ENCODE results near the gene HSPG2. TPM values are rescaled to one million over a fixed set of nuclear protein-coding genes. Genes with fewer than 3 reads are reported as not detected.
A peak's percentile ranks its signal among the peaks of the same experiment; 100 is the strongest.

The HSPG2 gene
- total and polyA plus RNA-seq, 5 experiments from 2014 or later: 0.46 to 7.2 (median 3.6) TPM; not detected in 1

- ATAC-seq: no peak
- POLR2A ChIA-PET: no interaction called here
- no peak overlapping the region for H3K4me3 Mint-ChIP-seq
- H3K27ac Mint-ChIP-seq: no peak overlapping the region
- H3K4me1 Mint-ChIP-seq: peaks cover 0 to 12% (median 1%) of the 10 kb centered on the region in 4 donors
- DNase-seq: no peak
- no peaks in the 10 kb centered on the region for H3K27me3 Mint-ChIP-seq
- H3K9me3 Mint-ChIP-seq: no peaks in the 10 kb centered on the region
- peaks cover 0 to 16% (median 5%) of the 10 kb centered on the region in 3 donors for H3K36me3 Mint-ChIP-seq
Measured at GRCh38 chr1:21863981-21864380, 73.1 kb downstream of the HSPG2 start.

- peaks cover 0 to 16% (median 5%) of the 10 kb centered on the region in 3 donors for H3K36me3 Mint-ChIP-seq
- peaks cover 0 to 1% (median 0%) of the 10 kb centered on the region in 5 donors for H3K27me3 Mint-ChIP-seq
- POLR2A ChIA-PET: interaction anchor here (0.6 kb wide), 1 partner anchor 68 kb away, joined by 3 read pairs; no protein-coding TSS in a partner anchor
- no peak for DNase-seq
- H3K9me3 Mint-ChIP-seq: no peaks in the 10 kb centered on the region
- H3K4me1 Mint-ChIP-seq: peaks cover 0 to 20% (median 1%) of the 10 kb centered on the region in 4 donors
- H3K27ac Mint-ChIP-seq: no peak overlapping the region
- H3K4me3 Mint-ChIP-seq: no peak overlapping the region
- no peak for ATAC-seq
Measured at GRCh38 chr1:21861602-21862429, 75.3 kb downstream of the HSPG2 start.

GRCh38 chr1:21860971-21861370 is 76.1 kb downstream of the HSPG2 start:
- POLR2A ChIA-PET: no interaction called here
- ATAC-seq: no peak
- peaks cover 0 to 1% (median 0%) of the 10 kb centered on the region in 5 donors for H3K27me3 Mint-ChIP-seq
- peaks cover 0 to 16% (median 5%) of the 10 kb centered on the region in 3 donors for H3K36me3 Mint-ChIP-seq
- peaks cover 0 to 13% (median 0%) of the 10 kb centered on the region in 4 donors for H3K4me1 Mint-ChIP-seq
- H3K9me3 Mint-ChIP-seq: no peaks in the 10 kb centered on the region
- DNase-seq: no peak
- H3K27ac Mint-ChIP-seq: no peak overlapping the region
- no peak overlapping the region for H3K4me3 Mint-ChIP-seq

GRCh38 chr1:21859669-21860179 is 77.4 kb downstream of the HSPG2 start:
- DNase-seq (no peak), ATAC-seq (no peak)
- POLR2A ChIA-PET: no interaction called here
- H3K9me3 Mint-ChIP-seq: no peaks in the 10 kb centered on the region
- peaks cover 0 to 12% (median 0%) of the 10 kb centered on the region in 4 donors for H3K4me1 Mint-ChIP-seq
- no peak overlapping the region for H3K27ac Mint-ChIP-seq
- no peak overlapping the region for H3K4me3 Mint-ChIP-seq
- H3K36me3 Mint-ChIP-seq: peaks cover 0 to 16% (median 5%) of the 10 kb centered on the region in 3 donors
- peaks cover 0 to 1% (median 0%) of the 10 kb centered on the region in 5 donors for H3K27me3 Mint-ChIP-seq

GRCh38 chr1:21857840-21858670 is 79.1 kb downstream of the HSPG2 start:
- peak overlapping the region in 3 of 10 donors; percentile 2 to 88 (median 47) for H3K27ac Mint-ChIP-seq
- H3K36me3 Mint-ChIP-seq: peaks cover 0 to 14% (median 5%) of the 10 kb centered on the region in 3 donors
- ATAC-seq (no peak), DNase-seq (no peak)
- no peak overlapping the region for H3K4me3 Mint-ChIP-seq
- POLR2A ChIA-PET: no interaction called here
- peaks cover 0 to 1% (median 0%) of the 10 kb centered on the region in 5 donors for H3K27me3 Mint-ChIP-seq
- no peaks in the 10 kb centered on the region for H3K9me3 Mint-ChIP-seq
- peaks cover 0 to 12% (median 0%) of the 10 kb centered on the region in 4 donors for H3K4me1 Mint-ChIP-seq

- ATAC-seq: no peak
- POLR2A ChIA-PET: no interaction called here
Measured at GRCh38 chr1:21857142-21857839, 79.8 kb downstream of the HSPG2 start.

GRCh38 chr1:21855257-21856096 is 81.6 kb downstream of the HSPG2 start:
- POLR2A ChIA-PET: no interaction called here
- no peaks in the 10 kb centered on the region for H3K36me3 Mint-ChIP-seq
- no peak overlapping the region for H3K4me3 Mint-ChIP-seq
- no peaks in the 10 kb centered on the region for H3K9me3 Mint-ChIP-seq
- peak overlapping the region in 3 of 10 donors; percentile 21 to 57 (median 36) for H3K27ac Mint-ChIP-seq
- DNase-seq: no peak
- peaks cover 0 to 1% (median 0%) of the 10 kb centered on the region in 5 donors for H3K27me3 Mint-ChIP-seq
- H3K4me1 Mint-ChIP-seq: peaks cover 0 to 12% (median 2%) of the 10 kb centered on the region in 4 donors
- no peak for ATAC-seq

More at GRCh38 chr1:21857142-21857839, 79.8 kb downstream of the HSPG2 start:
- H3K4me1 Mint-ChIP-seq: peaks cover 0 to 12% (median 0%) of the 10 kb centered on the region in 4 donors
- no peaks in the 10 kb centered on the region for H3K9me3 Mint-ChIP-seq
- H3K36me3 Mint-ChIP-seq: peaks cover 0 to 14% (median 5%) of the 10 kb centered on the region in 3 donors
- no peak for DNase-seq
- peak overlapping the region in 1 of 10 donors; percentile 20 for H3K27ac Mint-ChIP-seq
- H3K27me3 Mint-ChIP-seq: peaks cover 0 to 1% (median 0%) of the 10 kb centered on the region in 5 donors
- H3K4me3 Mint-ChIP-seq: no peak overlapping the region

- H3K27me3 Mint-ChIP-seq: peaks cover 0 to 1% (median 0%) of the 10 kb centered on the region in 5 donors
- no peak overlapping the region for H3K4me3 Mint-ChIP-seq
- H3K36me3 Mint-ChIP-seq: no peaks in the 10 kb centered on the region
- peak overlapping the region in 1 of 10 donors; percentile 57 for H3K27ac Mint-ChIP-seq
- H3K4me1 Mint-ChIP-seq: peaks cover 0 to 12% (median 2%) of the 10 kb centered on the region in 4 donors
- H3K9me3 Mint-ChIP-seq: no peaks in the 10 kb centered on the region
- ATAC-seq: no peak
- DNase-seq: no peak
- POLR2A ChIA-PET: interaction anchor here (0.9 kb wide), 1 partner anchor 71 kb away, joined by 3 read pairs; no protein-coding TSS in a partner anchor
Measured at GRCh38 chr1:21854751-21855131, 82.4 kb downstream of the HSPG2 start.

GRCh38 chr1:21854090-21854750 is 82.9 kb downstream of the HSPG2 start:
- Mint-ChIP-seq H3K36me3 (no peaks in the 10 kb centered on the region), H3K27ac (peak overlapping the region in 1 of 10 donors; percentile 57), H3K9me3 (no peaks in the 10 kb centered on the region), H3K4me1 (peaks cover 0 to 12% (median 2%) of the 10 kb centered on the region in 4 donors), H3K4me3 (no peak overlapping the region), H3K27me3 (peaks cover 0 to 1% (median 0%) of the 10 kb centered on the region in 5 donors)
- ATAC-seq: no peak
- DNase-seq: no peak
- POLR2A ChIA-PET: interaction anchor here (0.9 kb wide), 1 partner anchor 71 kb away, joined by 3 read pairs; no protein-coding TSS in a partner anchor

GRCh38 chr1:21853131-21853427 is 84.0 kb downstream of the HSPG2 start:
- no peaks in the 10 kb centered on the region for H3K9me3 Mint-ChIP-seq

More at GRCh38 chr1:21853131-21853427, 84.0 kb downstream of the HSPG2 start:
- ATAC-seq (no peak), DNase-seq (no peak)
- POLR2A ChIA-PET: no interaction called here
- no peaks in the 10 kb centered on the region for H3K36me3 Mint-ChIP-seq
- H3K4me1 Mint-ChIP-seq: peaks cover 0 to 8% (median 2%) of the 10 kb centered on the region in 4 donors
- H3K27me3 Mint-ChIP-seq: no peaks in the 10 kb centered on the region
- H3K27ac Mint-ChIP-seq: no peak overlapping the region
- H3K4me3 Mint-ChIP-seq: no peak overlapping the region
